GM03348 (cell line): ENCODE measurements around the gene IAH1.

Experiments used
- DNase-seq: peaks from one replicate; pipeline ENCODE4 v3.0.0; 2012; ENCODE audit warnings: low spot score

IAH1 gene

GRCh38 chr2:9527995-9528787, 53.8 kb downstream of the IAH1 start:
- no peak for DNase-seq

- DNase-seq: no peak
These were observed 58.1 kb downstream of the IAH1 start for GRCh38 chr2:9532421-9532820.

GRCh38 chr2:9533663-9534062, 59.3 kb downstream of the IAH1 start:
- no peak for DNase-seq

DNA sequence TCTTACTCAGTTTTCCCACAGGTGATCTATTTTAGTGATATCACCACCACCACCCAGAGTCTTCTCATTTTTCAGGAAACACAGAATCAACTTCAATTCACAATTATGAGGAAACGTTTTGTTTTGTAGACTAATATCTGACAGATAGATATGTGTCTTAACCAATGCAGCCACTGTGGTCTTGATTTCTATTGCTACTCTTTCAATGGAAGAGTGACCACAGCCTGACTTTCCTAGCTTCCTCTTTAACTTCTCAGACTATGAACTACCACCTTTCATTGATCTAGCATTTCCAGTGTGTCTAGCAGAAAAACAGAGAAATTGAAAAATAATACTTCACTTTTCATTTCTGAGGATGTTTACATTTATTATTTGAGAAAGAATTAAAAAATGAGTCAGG, 60.8 kb downstream of the IAH1 start:
- DNase-seq: no peak

DNA sequence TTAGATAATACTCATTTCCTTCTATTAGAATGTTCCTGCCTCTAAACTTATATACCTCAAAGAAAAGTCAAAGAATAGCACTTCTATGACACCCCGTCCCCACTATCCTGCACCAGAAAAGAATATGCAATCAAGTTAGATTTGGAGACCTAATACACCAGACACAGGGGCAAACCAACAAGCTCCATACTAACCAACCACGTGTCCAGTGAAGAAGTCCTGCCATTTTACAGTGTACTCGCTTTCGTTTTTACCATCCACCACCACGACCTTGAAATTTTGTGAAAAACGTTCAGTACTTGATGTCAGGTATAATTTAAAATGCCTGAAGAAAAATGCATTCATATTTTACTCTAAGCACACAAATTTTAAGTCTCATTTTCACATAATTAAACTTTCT, 62.2 kb downstream of the IAH1 start:
- DNase-seq: no peak

DNA sequence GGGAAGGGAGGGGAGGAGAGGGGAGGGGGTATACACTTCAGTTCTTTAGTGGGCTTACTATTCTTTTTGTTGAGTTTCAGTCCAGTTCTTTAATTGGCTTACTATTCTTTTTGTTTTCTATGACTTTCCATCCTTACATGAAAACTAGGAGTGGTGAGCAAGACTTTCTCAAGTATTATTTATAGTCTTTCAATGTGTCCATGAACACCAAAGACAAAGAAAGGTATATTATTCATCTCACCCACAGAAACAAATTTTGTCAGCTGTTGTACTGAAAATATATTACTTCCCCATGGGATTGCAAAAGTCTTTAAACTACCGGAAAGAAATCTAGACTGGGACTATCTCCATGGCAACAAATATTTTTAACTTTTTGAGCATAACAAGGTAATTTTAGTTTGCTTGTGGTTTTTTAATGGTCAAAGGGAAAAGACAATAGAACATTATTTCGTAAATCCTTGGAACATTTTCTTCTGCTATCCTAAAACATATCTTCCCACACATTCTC, 63.7 kb downstream of the IAH1 start:
- peak; percentile 85 for DNase-seq
